Neutrophil (primary cell): ENCODE data around the gene SBDS.

Experiments
- H3K27ac ChIP-seq: fragments of 200-600 bp; sonication (generic); 2 replicates; pipeline ENCODE4 v1.5.1; 2016; ENCODE audit warnings: mild to moderate bottlenecking, moderate library complexity
- H3K27me3 ChIP-seq: fragments of 200-600 bp; sonication (generic); 2 replicates; pipeline ENCODE4 v1.6.0; 2016; ENCODE audit warnings: mild to moderate bottlenecking
- H3K36me3 ChIP-seq: fragments of 200-600 bp; sonication (generic); 2 replicates; pipeline ENCODE4 v1.5.1; 2017
- H3K4me1 ChIP-seq, 2 experiments: fragments of 200-600 bp in 1 of 2; sonication (generic) in 1 of 2; 1 replicate in 1 of 2; 2 replicates in 1 of 2; pipeline versions ENCODE4 v1.5.1 to v1.6.1; 2013 to 2016; ENCODE audit warnings: low read depth in 1 of 2, low read length in 1 of 2, mild to moderate bottlenecking in 1 of 2, moderate library complexity in 1 of 2; ENCODE audit not compliant: control insufficient read depth in 1 of 2, insufficient read depth in 1 of 2
- H3K4me3 ChIP-seq, 2 experiments: fragments of 200-600 bp in 1 of 2; sonication (generic) in 1 of 2; 1 replicate in 1 of 2; 2 replicates in 1 of 2; pipeline ENCODE4 v1.5.1; 2013 to 2016; ENCODE audit warnings: low read depth in 1 of 2, low read length in 1 of 2, mild to moderate bottlenecking in 1 of 2, moderate library complexity in 1 of 2
- H3K9me3 ChIP-seq: fragments of 200-600 bp; sonication (generic); 2 replicates; pipeline ENCODE4 v1.5.1; 2016
- TF ChIP-seq, protein P1 (sequence below): fragments of 200-600 bp; sonication (generic); IDR thresholded peaks from 2 replicates; pipeline ENCODE4 v1.5.1; 2016; ENCODE audit warnings: antibody characterized with exemption

Gene SBDS

DNA sequence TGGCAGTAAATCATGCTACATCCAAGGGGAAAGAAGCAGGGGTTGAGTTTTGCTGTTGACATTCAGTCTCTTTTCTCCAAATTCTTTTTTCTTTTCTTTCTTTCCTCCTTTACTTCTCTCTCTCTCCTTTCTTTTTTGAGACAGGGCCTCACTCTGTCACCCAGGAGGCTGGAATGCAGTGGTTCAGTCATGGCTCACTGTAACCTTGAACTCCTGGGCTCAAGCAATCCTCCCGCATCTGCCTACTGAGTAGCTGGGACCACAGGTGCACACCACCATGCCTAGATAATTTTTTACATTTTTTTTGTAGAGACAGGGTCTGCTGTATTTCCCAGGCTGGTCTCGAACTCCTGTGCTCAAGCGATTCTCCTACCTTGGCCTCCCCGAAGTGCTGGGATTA is 35.2 kb downstream of the SBDS start:
- Histone ChIP-seq H3K4me1 (no peaks in the 10 kb centered on the region), H3K36me3 (peaks cover 54% of the 10 kb centered on the region), H3K4me3 (no peak overlapping the region), H3K27ac (no peak overlapping the region), H3K27me3 (no peaks in the 10 kb centered on the region), H3K9me3 (no peaks in the 10 kb centered on the region)
- TF ChIP-seq, protein P1, sequence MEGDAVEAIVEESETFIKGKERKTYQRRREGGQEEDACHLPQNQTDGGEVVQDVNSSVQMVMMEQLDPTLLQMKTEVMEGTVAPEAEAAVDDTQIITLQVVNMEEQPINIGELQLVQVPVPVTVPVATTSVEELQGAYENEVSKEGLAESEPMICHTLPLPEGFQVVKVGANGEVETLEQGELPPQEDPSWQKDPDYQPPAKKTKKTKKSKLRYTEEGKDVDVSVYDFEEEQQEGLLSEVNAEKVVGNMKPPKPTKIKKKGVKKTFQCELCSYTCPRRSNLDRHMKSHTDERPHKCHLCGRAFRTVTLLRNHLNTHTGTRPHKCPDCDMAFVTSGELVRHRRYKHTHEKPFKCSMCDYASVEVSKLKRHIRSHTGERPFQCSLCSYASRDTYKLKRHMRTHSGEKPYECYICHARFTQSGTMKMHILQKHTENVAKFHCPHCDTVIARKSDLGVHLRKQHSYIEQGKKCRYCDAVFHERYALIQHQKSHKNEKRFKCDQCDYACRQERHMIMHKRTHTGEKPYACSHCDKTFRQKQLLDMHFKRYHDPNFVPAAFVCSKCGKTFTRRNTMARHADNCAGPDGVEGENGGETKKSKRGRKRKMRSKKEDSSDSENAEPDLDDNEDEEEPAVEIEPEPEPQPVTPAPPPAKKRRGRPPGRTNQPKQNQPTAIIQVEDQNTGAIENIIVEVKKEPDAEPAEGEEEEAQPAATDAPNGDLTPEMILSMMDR, result no peak

DNA sequence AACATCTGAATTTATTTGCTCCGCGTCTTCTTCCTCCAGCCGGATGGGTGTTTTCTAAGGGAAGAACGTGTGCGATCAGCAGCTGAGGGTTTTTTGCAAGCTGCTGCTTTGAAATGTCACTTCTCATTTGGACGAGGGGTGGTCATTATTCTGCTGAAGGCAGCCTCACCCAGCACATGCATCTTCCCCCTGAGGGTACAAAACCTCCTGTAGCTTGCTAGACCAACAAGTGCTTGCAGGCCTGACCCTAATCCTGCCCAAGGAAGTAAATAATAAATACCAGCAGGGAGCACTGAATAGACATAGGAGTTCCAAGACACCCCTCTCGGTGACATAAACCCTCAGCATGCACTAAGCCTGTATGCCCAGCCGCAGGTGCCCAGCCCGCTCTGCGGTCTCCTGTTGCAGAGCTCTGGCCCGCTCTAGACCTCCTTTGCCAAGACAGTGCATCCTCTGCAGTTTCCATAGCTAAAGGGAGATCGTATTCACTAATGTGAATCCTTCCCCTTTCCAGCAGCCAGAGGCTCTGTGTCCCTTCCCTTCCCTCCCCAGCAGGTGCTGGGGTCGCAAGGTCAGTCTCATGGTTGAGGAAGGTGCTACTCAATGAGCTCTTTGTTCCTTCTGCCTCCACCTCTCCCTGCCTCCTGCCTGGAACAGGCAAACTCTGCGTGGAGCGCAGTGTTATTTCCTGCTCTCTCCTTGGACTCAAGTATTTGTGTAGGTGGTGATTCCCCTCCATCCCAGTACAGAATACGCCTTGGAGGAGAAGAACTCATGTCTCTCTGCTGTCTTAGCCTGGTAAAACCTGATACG is 36.6 kb downstream of the SBDS start:
- no peak overlapping the region for H3K4me3 ChIP-seq
- peaks cover 67% of the 10 kb centered on the region for H3K36me3 ChIP-seq
- H3K9me3 ChIP-seq, result no peaks in the 10 kb centered on the region
- H3K4me1 ChIP-seq, result no peaks in the 10 kb centered on the region
- H3K27me3 ChIP-seq, result no peaks in the 10 kb centered on the region
- H3K27ac ChIP-seq, result no peak overlapping the region
- TF ChIP-seq, protein P1, result no peak

DNA sequence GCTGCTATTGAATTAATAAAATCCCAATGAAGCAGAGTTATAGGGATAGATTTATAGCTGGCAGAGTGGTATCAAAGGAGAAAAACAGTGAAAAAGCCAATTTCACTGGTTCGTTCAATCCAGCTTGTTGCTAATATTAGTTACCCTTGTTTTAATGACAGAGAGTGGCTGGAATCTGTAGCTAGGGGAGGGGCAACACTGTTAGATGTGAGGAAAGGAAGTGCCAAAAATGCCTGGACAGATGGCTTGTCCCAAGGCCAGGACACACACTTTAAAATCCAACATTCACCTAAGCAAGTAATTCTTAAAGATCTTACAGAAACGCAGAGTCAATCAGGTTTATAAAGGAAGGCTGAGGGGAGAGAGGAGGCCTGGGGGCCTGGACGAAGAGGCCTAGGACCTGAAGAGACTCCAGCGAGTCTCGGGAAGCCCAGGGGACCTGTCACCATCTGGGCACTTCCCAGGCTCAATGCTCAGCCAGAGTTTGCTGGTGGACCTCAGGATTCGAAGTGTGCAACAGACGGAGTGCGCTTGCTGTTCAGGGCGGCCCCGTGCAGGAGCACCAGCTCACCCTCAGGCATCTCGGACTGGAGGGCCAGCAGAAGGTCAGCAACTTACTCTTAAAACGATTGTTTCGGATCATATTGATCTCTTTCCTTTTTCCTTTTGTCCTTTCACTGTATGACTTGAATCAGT is 37.6 kb downstream of the SBDS start:
- no peak overlapping the region for H3K27ac ChIP-seq
- TF ChIP-seq, protein P1, result no peak
- no peaks in the 10 kb centered on the region for H3K4me1 ChIP-seq
- no peak overlapping the region for H3K4me3 ChIP-seq
- no peaks in the 10 kb centered on the region for H3K9me3 ChIP-seq
- peaks cover 77% of the 10 kb centered on the region for H3K36me3 ChIP-seq
- H3K27me3 ChIP-seq, result no peaks in the 10 kb centered on the region

DNA sequence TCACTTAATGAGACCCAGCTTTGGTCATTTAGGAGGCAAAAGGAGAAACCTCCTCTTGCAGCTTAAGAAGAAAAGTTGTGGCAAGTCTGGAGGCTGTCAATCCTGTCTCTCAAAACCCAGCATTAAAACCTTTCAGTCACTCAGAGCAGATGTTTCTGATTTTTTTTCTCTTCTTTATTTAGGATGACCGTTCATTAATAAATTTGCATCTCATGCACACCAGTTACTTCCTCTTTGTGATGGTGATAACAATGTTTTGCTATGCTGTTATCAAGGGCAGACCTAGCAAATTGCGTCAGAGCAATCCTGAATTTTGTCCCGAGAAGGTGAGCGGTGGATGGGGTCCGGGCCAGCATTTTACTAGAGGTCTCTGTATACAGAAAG is 42.4 kb downstream of the SBDS start:
- Histone ChIP-seq H3K27ac (no peak overlapping the region), H3K9me3 (no peaks in the 10 kb centered on the region), H3K36me3 (peaks cover 97% of the 10 kb centered on the region)

DNA sequence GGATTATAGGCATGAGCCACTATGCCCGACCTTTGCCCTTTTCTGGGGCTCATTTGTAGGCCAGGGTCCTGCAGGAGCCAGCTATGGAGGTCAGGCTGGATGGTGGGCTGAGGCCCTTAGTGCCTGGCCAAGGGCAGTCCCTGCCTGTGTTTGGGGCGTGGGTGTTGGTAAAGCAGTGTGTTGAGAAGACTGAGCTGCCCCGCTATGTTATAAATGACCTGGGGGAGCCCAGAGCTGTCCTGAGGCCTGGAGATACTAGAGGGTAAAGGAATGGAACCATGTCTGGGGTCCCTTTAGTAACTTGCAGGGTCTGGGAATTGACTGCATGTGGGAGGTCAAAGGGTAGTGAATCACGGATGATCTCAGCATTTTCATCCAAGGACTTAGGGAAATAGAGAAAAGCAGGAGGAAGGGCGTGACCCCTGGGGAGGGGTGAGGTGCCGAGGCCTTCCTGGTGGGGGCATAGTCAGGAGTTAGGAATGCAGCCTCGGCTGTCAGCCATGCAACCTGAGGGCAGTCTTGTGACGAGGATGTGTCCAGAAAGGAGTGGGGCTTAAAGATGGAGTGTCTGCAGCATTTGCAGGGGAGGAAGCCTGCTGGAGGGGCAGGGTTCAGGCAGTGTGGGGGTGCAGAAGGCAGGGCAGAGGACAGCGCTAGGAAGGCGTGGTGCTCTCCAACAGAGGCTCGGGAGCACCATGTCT is 42.9 kb downstream of the SBDS start:
- TF ChIP-seq, protein P1, result no peak
- Histone ChIP-seq H3K36me3 (peaks cover 97% of the 10 kb centered on the region), H3K4me3 (no peak overlapping the region), H3K4me1 (no peaks in the 10 kb centered on the region), H3K9me3 (no peaks in the 10 kb centered on the region), H3K27ac (no peak overlapping the region), H3K27me3 (no peaks in the 10 kb centered on the region)

More for the DNA sequence above, 42.4 kb downstream of the SBDS start:
- H3K4me3 ChIP-seq, result no peak overlapping the region
- no peaks in the 10 kb centered on the region for H3K4me1 ChIP-seq
- no peaks in the 10 kb centered on the region for H3K27me3 ChIP-seq
- TF ChIP-seq, protein P1, result no peak
